CD4-positive, alpha-beta T cell (primary cell): ENCODE results near the gene TMEM127. TPM values are rescaled to one million over a fixed set of nuclear protein-coding genes. Genes with fewer than 3 reads are reported as not detected.
A peak's percentile ranks its signal among the peaks of the same experiment; 100 is the strongest.

ENCODE experiments used
- ATAC-seq: fragments of 200-7000 bp; cut with Tn5 transposase; one replicate; pipeline ENCODE4 v1.10.0; 2022; ENCODE audit warnings: mild to moderate bottlenecking; ENCODE audit not compliant: poor library complexity
- CTCF ChIA-PET: fragments of 350-600 bp; sonication (Branson Sonifier 250); formaldehyde crosslinking; loops from one replicate; lab custom pipeline; 2021; ENCODE audit warnings: antibody characterized with exemption, inconsistent platforms; lab: Charles Lee
- POLR2A ChIA-PET: fragments of 350-600 bp; sonication (Branson Sonifier 250); formaldehyde crosslinking; loops from one replicate; lab custom pipeline; 2021; ENCODE audit warnings: antibody characterized with exemption, inconsistent platforms; lab: Charles Lee
- DNase-seq, 14 experiments: peaks; one replicate each; pipeline ENCODE4 v3.0.0-alpha.2; 2013 to 2020; ENCODE audit warnings: mixed read lengths in 2 of 14
- H3K27ac ChIP-seq, 2 donors: one replicate each; pipeline versions ENCODE4 v1.5.1 to v1.7.0; 2013; ENCODE audit warnings: low read length in 2 of 2, low read depth in 1 of 2, mild to moderate bottlenecking in 1 of 2
- H3K27me3 ChIP-seq, 2 experiments: 1 replicate in 1 of 2; 2 replicates in 1 of 2; pipeline versions ENCODE4 v1.6.1 to v1.7.0; 2013; ENCODE audit warnings: low read length in 2 of 2, control low read depth in 1 of 2, mild to moderate bottlenecking in 1 of 2, moderate library complexity in 1 of 2; ENCODE audit not compliant: insufficient read depth in 2 of 2, control insufficient read depth in 1 of 2
- H3K36me3 ChIP-seq: one replicate; pipeline ENCODE4 v1.6.1; 2013; ENCODE audit warnings: low read length, control low read depth; ENCODE audit not compliant: insufficient read depth
- H3K4me1 ChIP-seq: one replicate; pipeline ENCODE4 v1.6.1; 2013; ENCODE audit warnings: low read length, control low read depth; ENCODE audit not compliant: insufficient read depth
- H3K4me3 ChIP-seq: one replicate; pipeline ENCODE4 v1.5.1; 2013; ENCODE audit warnings: mild to moderate bottlenecking, low read length, moderate library complexity
- H3K9me3 ChIP-seq, 2 experiments: 1 replicate in 1 of 2; 2 replicates in 1 of 2; pipeline versions ENCODE4 v1.6.1 to v1.7.0; 2013; ENCODE audit warnings: low read length in 2 of 2, mild to moderate bottlenecking in 2 of 2, control low read depth in 1 of 2, moderate library complexity in 1 of 2; ENCODE audit not compliant: control insufficient read depth in 1 of 2, insufficient read depth in 1 of 2
- H3K27ac Mint-ChIP-seq: one replicate; pipeline ENCODE4 v1.8.0; 2020; ENCODE audit warnings: mixed read lengths
- H3K27me3 Mint-ChIP-seq: one replicate; pipeline ENCODE4 v1.8.0; 2021; ENCODE audit warnings: mixed read lengths
- H3K36me3 Mint-ChIP-seq: one replicate; pipeline ENCODE4 v1.8.0; 2021; ENCODE audit warnings: low read depth, mixed read lengths
- H3K4me1 Mint-ChIP-seq: one replicate; pipeline ENCODE4 v1.8.0; 2021; ENCODE audit warnings: low read depth, mixed read lengths
- H3K4me3 Mint-ChIP-seq: one replicate; pipeline ENCODE4 v1.8.0; 2020; ENCODE audit warnings: mild to moderate bottlenecking, mixed read lengths
- H3K9me3 Mint-ChIP-seq: one replicate; pipeline ENCODE4 v1.8.0; 2020; ENCODE audit warnings: mixed read lengths
- CTCF ChIP-seq: fragments of 200-600 bp; IDR thresholded peaks from one replicate; pipeline ENCODE4 v1.8.0; 2022; ENCODE audit warnings: antibody characterized with exemption, mild to moderate bottlenecking
- intact Hi-C, 2 experiments: fragments of 100-400 bp; cut with DNase I in 1 of 2; cut with micrococcal nuclease in 1 of 2; formaldehyde crosslinking; loops; one replicate each; pipeline versions ENCODE4 v1.15.1 to v1.9.0; 2023 to 2025; cut with DNase I, micrococcal nuclease
- polyA plus RNA-seq, 2 donors: library from polyadenylated mRNA; unstranded; fragments of 120-200 nt; gene quantifications; one replicate each; pipeline ENCODE4 v1.2.1, GENCODE V29; 2013
- total RNA-seq, 174 experiments: library from RNA in 2 of 174; stranded (reverse) in 2 of 174; gene quantifications; one replicate each; pipeline ENCODE4 v1.2.3 and lab custom pipeline; 2021 to 2026

The TMEM127 gene
- 10 to 100 TPM; 34.2 to 36.0 TPM for total RNA-seq
- 30.2 TPM for polyA plus RNA-seq (2013, experiment 1 of 2)
- 28.5 TPM for polyA plus RNA-seq (2013, experiment 2 of 2)
- total RNA-seq (lab: John Stamatoyannopoulos, UW) = 35.1 to 144 (median 70.2) reads per million in 172 experiments

GRCh38 chr2:96265840-96266679, at the start of gene TMEM127, which contains the start of gene CIAO1:
TMEM127 (minus strand) TSS chr2:96265997; CDS start chr2:96265381, 616 bp downstream.
CIAO1 (plus strand) TSS chr2:96266225; CDS start chr2:96266351, 126 bp downstream.
- H3K27me3 Mint-ChIP-seq = no peaks in the 10 kb centered on the region
- POLR2A ChIA-PET = interaction anchor here (1.0 to 2.0 kb wide), 3 partner anchors 54 to 272 kb away, joined by 3 to 13 read pairs (median 5); partner anchors contain the start of gene STARD7
- peak within 1 kb of the TSS; percentile 92 for H3K4me3 Mint-ChIP-seq
- H3K27ac Mint-ChIP-seq = peak within 1 kb of the TSS; percentile 82
- no peak for TF ChIP-seq CTCF
- DNase-seq (peak; percentile 95 to 99 (median 97)), ATAC-seq (peak; percentile 92)
- intact Hi-C loops = loop anchor here (1.0 to 10.0 kb wide), 7 partner anchors 39 to 471 kb away; partner anchors contain the start of genes SNRNP200 (in 2 of the 2), STARD7 (in 2 of the 2), ANKRD36C (in 1 of the 2) and DUSP2 (in 1 of the 2)
- peaks cover 47% of the 10 kb centered on the region for H3K36me3 ChIP-seq
- H3K36me3 Mint-ChIP-seq = peaks cover 82% of the 10 kb centered on the region
- no peaks in the 10 kb centered on the region for H3K9me3 Mint-ChIP-seq
- H3K4me1 Mint-ChIP-seq = peaks cover 43% of the 10 kb centered on the region
- peak within 1 kb of the TSS; percentile 85 to 87 for H3K27ac ChIP-seq
- no peaks in the 10 kb centered on the region for H3K27me3 ChIP-seq
- no peaks in the 10 kb centered on the region for H3K9me3 ChIP-seq
- CTCF ChIA-PET = interaction anchor here (1.0 to 1.4 kb wide), 3 partner anchors 39 to 124 kb away, joined by 3 to 9 read pairs (median 4); partner anchors contain the start of genes NCAPH and SNRNP200
- H3K4me1 ChIP-seq = peaks cover 51% of the 10 kb centered on the region
- H3K4me3 ChIP-seq = peak within 1 kb of the TSS; percentile 86

GRCh38 chr2:96315005-96315399, 49.2 kb upstream of the TMEM127 start:
- Mint-ChIP-seq H3K4me3 (no peak overlapping the region), H3K27me3 (no peaks in the 10 kb centered on the region), H3K27ac (peak overlapping the region; percentile 57), H3K36me3 (no peaks in the 10 kb centered on the region), H3K4me1 (peaks cover 20% of the 10 kb centered on the region), H3K9me3 (no peaks in the 10 kb centered on the region)
- no peak overlapping the region for H3K4me3 ChIP-seq
- no peaks in the 10 kb centered on the region for H3K27me3 ChIP-seq
- intact Hi-C loops = no loop called here
- ChIA-PET CTCF (no interaction called here), POLR2A (no interaction called here)
- H3K4me1 ChIP-seq = peaks cover 40% of the 10 kb centered on the region
- DNase-seq (no peak), ATAC-seq (no peak)
- H3K27ac ChIP-seq = no peak overlapping the region
- no peak for TF ChIP-seq CTCF
- peaks cover 2% of the 10 kb centered on the region for H3K36me3 ChIP-seq
- H3K9me3 ChIP-seq = no peaks in the 10 kb centered on the region

GRCh38 chr2:96308248-96308647, 42.5 kb upstream of the TMEM127 start:
- no peaks in the 10 kb centered on the region for H3K9me3 ChIP-seq
- Mint-ChIP-seq H3K36me3 (peaks cover 31% of the 10 kb centered on the region), H3K27me3 (no peaks in the 10 kb centered on the region), H3K9me3 (no peaks in the 10 kb centered on the region), H3K27ac (no peak overlapping the region), H3K4me3 (no peak overlapping the region), H3K4me1 (peaks cover 32% of the 10 kb centered on the region)
- intact Hi-C loops = loop anchor here in 1 of 2 experiments (5.0 kb wide), 2 partner anchors 99 to 229 kb away; partner anchors contain the start of gene ARID5A
- TF ChIP-seq CTCF = no peak
- ChIA-PET POLR2A (no interaction called here), CTCF (interaction anchor here (0.9 kb wide), 1 partner anchor 37 kb away, joined by 3 read pairs; no protein-coding TSS in a partner anchor)
- no peak overlapping the region for H3K4me3 ChIP-seq
- H3K4me1 ChIP-seq = peaks cover 25% of the 10 kb centered on the region
- H3K36me3 ChIP-seq = peaks cover 16% of the 10 kb centered on the region
- H3K27me3 ChIP-seq = no peaks in the 10 kb centered on the region
- ATAC-seq (no peak), DNase-seq (no peak)
- no peak overlapping the region for H3K27ac ChIP-seq
